Upper lobe of right lung (tissue), 1 donor: Measurements from ENCODE around the gene ATP13A3. TPM values are rescaled to one million over a fixed set of nuclear protein-coding genes. Genes with fewer than 3 reads are reported as not detected.

Experiments used
- ATAC-seq: fragments of 200-7000 bp; cut with Tn5 transposase; one replicate; pipeline ENCODE4 v1.9.1; 2020; ENCODE audit warnings: mild to moderate bottlenecking, moderate library complexity
- DNase-seq: peaks from one replicate; pipeline ENCODE4 v3.0.0-alpha.2; 2020
- H3K27ac ChIP-seq: fragments of 200-600 bp; one replicate; pipeline ENCODE4 v1.8.0; 2022
- H3K27me3 ChIP-seq: fragments of 200-600 bp; one replicate; pipeline ENCODE4 v1.8.0; 2022; ENCODE audit warnings: mild to moderate bottlenecking
- H3K36me3 ChIP-seq: fragments of 200-600 bp; one replicate; pipeline ENCODE4 v1.8.0; 2022
- H3K4me1 ChIP-seq: fragments of 200-600 bp; one replicate; pipeline ENCODE4 v1.8.0; 2022
- H3K4me3 ChIP-seq: fragments of 200-600 bp; one replicate; pipeline ENCODE4 v1.8.0; 2022; ENCODE audit warnings: mild to moderate bottlenecking
- H3K9me3 ChIP-seq: fragments of 200-600 bp; one replicate; pipeline ENCODE4 v1.8.0; 2022
- CTCF ChIP-seq: fragments of 200-600 bp; IDR thresholded peaks from one replicate; pipeline ENCODE4 v1.8.0; 2022; ENCODE audit warnings: antibody characterized with exemption
- intact Hi-C: fragments of 100-400 bp; cut with DNase I; formaldehyde crosslinking; loops from one replicate; pipeline ENCODE4 v1.11.0; 2022
- total RNA-seq: library from RNA; stranded (reverse); fragmentation: NEBNext Ultra II Directional; extraction: Animal tissue kit (Norgen Biotek cat#: 25700); gene quantifications from one replicate; pipeline ENCODE4 v1.2.1, GENCODE V29; 2021
- donor health status: DM: no; HTN: yes; CAD: no; lungs with severe emphysema.

ATP13A3 gene
- total RNA-seq, 1 donor from 2014 or later = 101 TPM

GRCh38 chr3:194514626-194515025 is 27.8 kb upstream of the ATP13A3 start:
- DNase-seq (no peak), ATAC-seq (no peak)
- Histone ChIP-seq H3K27ac (no peak overlapping the region), H3K9me3 (no peaks in the 10 kb centered on the region), H3K4me3 (no peak overlapping the region), H3K4me1 (no peaks in the 10 kb centered on the region), H3K27me3 (no peaks in the 10 kb centered on the region), H3K36me3 (no peaks in the 10 kb centered on the region)
- intact Hi-C loops = no loop called here
- TF ChIP-seq CTCF = peak; percentile 10

- peak; percentile 37 for ATAC-seq
- Histone ChIP-seq H3K27me3 (no peaks in the 10 kb centered on the region), H3K9me3 (no peaks in the 10 kb centered on the region), H3K36me3 (no peaks in the 10 kb centered on the region), H3K4me1 (peaks cover 4% of the 10 kb centered on the region), H3K4me3 (no peak overlapping the region), H3K27ac (no peak overlapping the region)
- no peak for DNase-seq
- TF ChIP-seq CTCF = no peak
- intact Hi-C loops = no loop called here
Observed at GRCh38 chr3:194512895-194513601, 26.2 kb upstream of the ATP13A3 start.

DNA sequence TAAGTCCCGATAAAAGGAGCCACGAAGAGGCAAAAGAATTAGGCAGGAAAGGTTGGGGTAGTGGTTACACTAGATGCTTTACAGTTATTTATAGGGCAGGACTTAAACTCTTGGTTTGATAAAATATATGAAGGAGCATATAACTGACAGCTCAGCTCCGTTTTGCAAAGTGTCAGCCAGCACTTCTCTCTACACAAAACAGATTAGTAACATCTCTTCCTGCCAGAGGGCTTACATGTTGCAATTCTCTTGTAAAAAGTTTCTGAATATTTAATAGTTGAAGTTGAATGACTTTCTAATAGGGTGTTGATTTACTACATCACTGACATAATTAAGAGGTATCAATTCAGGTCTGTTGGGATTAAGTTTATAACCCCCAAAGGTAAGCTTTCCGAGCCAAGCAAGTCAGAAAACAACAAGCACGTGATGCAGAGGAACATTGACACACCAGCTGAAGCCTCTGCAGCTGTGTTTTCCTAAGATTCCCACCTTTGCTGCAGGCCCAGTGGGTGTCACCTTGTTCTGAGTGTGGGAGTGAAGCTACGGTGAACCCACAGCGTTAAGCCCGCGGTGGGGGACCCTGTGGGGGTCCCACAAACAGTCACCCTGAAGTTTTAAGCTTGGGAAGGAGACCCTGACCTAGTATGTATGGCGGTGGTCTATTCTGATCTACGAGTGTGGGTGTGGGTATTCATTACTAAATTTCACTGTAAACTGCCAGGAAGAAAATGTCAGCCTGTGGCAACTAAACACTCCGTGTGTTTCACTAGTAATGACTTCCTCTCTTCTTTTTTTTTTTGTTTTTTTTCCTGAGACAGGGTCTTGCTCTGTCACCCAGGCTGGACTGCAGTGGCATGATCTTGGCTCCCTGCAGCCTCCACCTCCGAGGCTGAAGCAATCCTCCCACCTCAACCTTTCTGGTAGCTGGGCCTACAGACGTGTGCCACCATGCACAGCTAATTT is 22.0 kb upstream of the ATP13A3 start:
- no peaks in the 10 kb centered on the region for H3K36me3 ChIP-seq
- no peaks in the 10 kb centered on the region for H3K9me3 ChIP-seq
- ATAC-seq (no peak), DNase-seq (no peak)
- intact Hi-C loops = no loop called here
- no peaks in the 10 kb centered on the region for H3K27me3 ChIP-seq
- H3K27ac ChIP-seq = no peak overlapping the region
- peaks cover 4% of the 10 kb centered on the region for H3K4me1 ChIP-seq
- no peak for TF ChIP-seq CTCF
- H3K4me3 ChIP-seq = no peak overlapping the region

DNA sequence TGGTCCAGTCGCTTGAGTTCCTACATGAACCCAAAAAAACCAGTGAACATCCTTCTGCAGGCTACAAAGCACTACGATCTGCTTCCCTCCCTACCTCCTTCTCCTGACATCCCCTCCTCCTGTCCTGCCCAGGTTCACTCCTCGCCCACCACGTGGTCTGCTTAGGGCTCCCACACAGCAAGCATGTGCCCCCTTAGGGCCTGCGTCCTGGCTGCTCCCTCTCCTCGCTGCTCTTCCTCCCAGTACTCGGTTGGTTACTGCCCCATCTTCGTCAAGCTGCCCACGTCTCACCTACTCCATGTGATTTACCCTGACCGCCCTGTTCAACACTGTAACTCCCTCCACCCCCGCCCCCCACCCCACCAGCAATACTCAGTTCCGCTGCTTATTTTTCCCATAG is 20.8 kb upstream of the ATP13A3 start:
- no peak overlapping the region for H3K4me3 ChIP-seq
- no peaks in the 10 kb centered on the region for H3K36me3 ChIP-seq
- ATAC-seq (no peak), DNase-seq (no peak)
- H3K27me3 ChIP-seq = no peaks in the 10 kb centered on the region
- no peak overlapping the region for H3K27ac ChIP-seq
- H3K9me3 ChIP-seq = no peaks in the 10 kb centered on the region
- TF ChIP-seq CTCF = no peak
- peaks cover 4% of the 10 kb centered on the region for H3K4me1 ChIP-seq
- intact Hi-C loops = no loop called here

GRCh38 chr3:194505791-194506415 is 19.1 kb upstream of the ATP13A3 start:
- Histone ChIP-seq H3K27me3 (no peaks in the 10 kb centered on the region), H3K36me3 (no peaks in the 10 kb centered on the region), H3K27ac (no peak overlapping the region), H3K4me1 (peaks cover 4% of the 10 kb centered on the region), H3K4me3 (no peak overlapping the region), H3K9me3 (no peaks in the 10 kb centered on the region)
- ATAC-seq (no peak), DNase-seq (no peak)
- no peak for TF ChIP-seq CTCF
- intact Hi-C loops = no loop called here
